PFSK-1 (cell line): ENCODE data around the gene GRID1.

Experiments used
- POLR2AphosphoS5 ChIP-seq: IDR thresholded peaks from 2 replicates; pipeline ENCODE4 v1.6.1; 2012; ENCODE audit warnings: low read depth, mild to moderate bottlenecking, control low read depth, low read length, moderate library complexity
- SIN3A ChIP-seq: IDR thresholded peaks from 2 replicates; pipeline ENCODE4 v1.6.1; 2012; ENCODE audit warnings: mild to moderate bottlenecking, low read length, moderate library complexity, borderline replicate concordance; ENCODE audit not compliant: insufficient read depth
- TF ChIP-seq, protein P1 (sequence below), 2 experiments: IDR thresholded peaks; 2 replicates each; pipeline versions ENCODE4 v1.6.1 to v1.8.0; 2011 to 2012; ENCODE audit warnings: low read depth in 2 of 2, low read length in 2 of 2, control low read depth in 1 of 2, inconsistent platforms in 1 of 2, mild to moderate bottlenecking in 1 of 2, moderate library complexity in 1 of 2; ENCODE audit not compliant: insufficient read depth in 1 of 2

- no peak for TF ChIP-seq POLR2AphosphoS5
- TF ChIP-seq, protein P1, sequence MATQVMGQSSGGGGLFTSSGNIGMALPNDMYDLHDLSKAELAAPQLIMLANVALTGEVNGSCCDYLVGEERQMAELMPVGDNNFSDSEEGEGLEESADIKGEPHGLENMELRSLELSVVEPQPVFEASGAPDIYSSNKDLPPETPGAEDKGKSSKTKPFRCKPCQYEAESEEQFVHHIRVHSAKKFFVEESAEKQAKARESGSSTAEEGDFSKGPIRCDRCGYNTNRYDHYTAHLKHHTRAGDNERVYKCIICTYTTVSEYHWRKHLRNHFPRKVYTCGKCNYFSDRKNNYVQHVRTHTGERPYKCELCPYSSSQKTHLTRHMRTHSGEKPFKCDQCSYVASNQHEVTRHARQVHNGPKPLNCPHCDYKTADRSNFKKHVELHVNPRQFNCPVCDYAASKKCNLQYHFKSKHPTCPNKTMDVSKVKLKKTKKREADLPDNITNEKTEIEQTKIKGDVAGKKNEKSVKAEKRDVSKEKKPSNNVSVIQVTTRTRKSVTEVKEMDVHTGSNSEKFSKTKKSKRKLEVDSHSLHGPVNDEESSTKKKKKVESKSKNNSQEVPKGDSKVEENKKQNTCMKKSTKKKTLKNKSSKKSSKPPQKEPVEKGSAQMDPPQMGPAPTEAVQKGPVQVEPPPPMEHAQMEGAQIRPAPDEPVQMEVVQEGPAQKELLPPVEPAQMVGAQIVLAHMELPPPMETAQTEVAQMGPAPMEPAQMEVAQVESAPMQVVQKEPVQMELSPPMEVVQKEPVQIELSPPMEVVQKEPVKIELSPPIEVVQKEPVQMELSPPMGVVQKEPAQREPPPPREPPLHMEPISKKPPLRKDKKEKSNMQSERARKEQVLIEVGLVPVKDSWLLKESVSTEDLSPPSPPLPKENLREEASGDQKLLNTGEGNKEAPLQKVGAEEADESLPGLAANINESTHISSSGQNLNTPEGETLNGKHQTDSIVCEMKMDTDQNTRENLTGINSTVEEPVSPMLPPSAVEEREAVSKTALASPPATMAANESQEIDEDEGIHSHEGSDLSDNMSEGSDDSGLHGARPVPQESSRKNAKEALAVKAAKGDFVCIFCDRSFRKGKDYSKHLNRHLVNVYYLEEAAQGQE (IDR thresholded peaks at IDR 0.05; ENCODE audit: insufficient read depth in 1 of 2, low read depth in 2 of 2, low read length in 2 of 2): no peak
- TF ChIP-seq SIN3A: no peak
These were observed 46.9 kb downstream of the GRID1 start for GRCh38 chr10:86319676-86320075.
